ENCODE data around the gene HDAC1. TPM values are rescaled to one million over a fixed set of nuclear protein-coding genes. Genes with fewer than 3 reads are reported as not detected.

HDAC1 gene
- total and polyA plus RNA-seq, 2 experiments from 2014 or later: 53.8 to 58.5 TPM

DNA sequence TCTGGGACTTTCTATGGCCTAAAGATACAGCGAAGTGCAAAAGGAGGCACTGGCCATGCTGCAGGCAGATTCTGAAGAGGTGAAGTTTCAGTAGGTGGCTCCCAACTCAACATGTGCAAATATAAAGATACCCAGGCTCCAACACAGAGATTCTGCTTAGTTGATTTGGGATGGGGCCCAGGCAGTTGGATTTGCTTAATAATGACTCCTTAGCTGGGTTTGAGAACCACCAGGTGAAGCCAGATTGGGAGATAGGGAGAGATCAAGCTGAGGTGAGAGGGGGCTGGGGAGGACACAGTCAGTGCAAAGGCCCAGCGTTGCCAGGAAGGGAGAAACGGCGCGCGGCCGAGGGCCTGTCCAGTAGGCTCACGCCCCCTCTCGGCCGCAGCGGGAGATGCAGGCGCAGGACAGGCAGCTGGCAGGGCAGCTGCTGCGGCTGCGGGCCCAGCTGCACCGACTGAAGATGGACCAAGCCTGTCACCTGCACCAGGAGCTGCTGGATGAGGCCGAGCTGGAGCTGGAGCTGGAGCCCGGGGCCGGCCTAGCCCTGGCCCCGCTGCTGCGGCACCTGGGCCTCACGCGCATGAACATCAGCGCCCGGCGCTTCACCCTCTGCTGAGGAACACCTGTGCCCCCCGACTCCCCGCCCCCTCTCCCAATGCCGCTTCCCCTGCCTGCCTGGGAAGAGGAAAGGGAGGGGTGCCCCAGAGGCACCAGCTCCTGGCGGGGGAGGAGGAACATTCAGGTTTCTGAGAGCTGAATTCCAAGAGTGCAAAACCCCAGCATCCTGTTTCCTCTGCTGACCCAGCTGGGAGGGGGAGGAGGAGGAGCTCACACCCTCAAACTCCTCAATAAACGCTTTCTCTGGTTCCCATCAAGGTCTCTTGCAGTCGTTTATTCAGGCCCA is 43.6 kb upstream of the HDAC1 start:
- Histone ChIP-seq H3K9me3 (ENCODE audit: low read depth) (no peaks in the 10 kb centered on the region), H3K79me2 (ENCODE audit: insufficient read depth) (no peaks in the 10 kb centered on the region), H4K20me1 (ENCODE audit: insufficient read depth) (no peaks in the 10 kb centered on the region), H3K4me3 (no peak overlapping the region), H2AFZ (peak overlapping the region; percentile 46), H3K27ac (0 out of 2 replicates have a peak overlapping the region, but pooled peaks have one; percentile 69), H3F3A (ENCODE audit: insufficient read depth) (0 out of 2 replicates have a peak, but pooled peaks cover 10% of the 10 kb centered on the region), H3K4me2 (ENCODE audit: unreplicated experiment) (no peak overlapping the region), H3K9me2 (ENCODE audit: insufficient read depth) (no peaks in the 10 kb centered on the region), H3K27me3 (replicated peaks; ENCODE audit: insufficient read depth) (no peaks in the 10 kb centered on the region), H3K4me1 (ENCODE audit: insufficient read depth) (peaks cover 26% of the 10 kb centered on the region), H3K9ac (no peak overlapping the region), H3K36me3 (ENCODE audit: low read depth) (no peaks in the 10 kb centered on the region)
- peak; percentile 80 for DNase-seq
- no peak for TF ChIP-seq EZH2 (IDR thresholded peaks at IDR 0.05; ENCODE audit: insufficient read depth, poor library complexity, severe bottlenecking)
- TF ChIP-seq EZH2phosphoT487 (IDR thresholded peaks at IDR 0.05; ENCODE audit: insufficient read depth, low read depth): no peak
- in situ Hi-C loops (cut with MboI): no loop called here
- WGBS, 2 experiments (ENCODE audit: low coverage in 1 of 2, low lambda C conversion rate in 2 of 2, missing lambda C conversion rate in 2 of 2): 26 to 28% methylated on average over 24 to 29 of the region's 31 CpGs

- H3K4me1 ChIP-seq (ENCODE audit: insufficient read depth): peaks cover 26% of the 10 kb centered on the region
- H3F3A ChIP-seq (ENCODE audit: insufficient read depth): 0 out of 2 replicates have a peak, but pooled peaks cover 10% of the 10 kb centered on the region
- no peak for TF ChIP-seq EZH2phosphoT487 (IDR thresholded peaks at IDR 0.05; ENCODE audit: insufficient read depth, low read depth)
- no peak for TF ChIP-seq EZH2 (IDR thresholded peaks at IDR 0.05; ENCODE audit: insufficient read depth, poor library complexity, severe bottlenecking)
- DNase-seq: no peak
- no peak overlapping the region for H3K4me3 ChIP-seq
- no peaks in the 10 kb centered on the region for H3K79me2 ChIP-seq (ENCODE audit: insufficient read depth)
- no peaks in the 10 kb centered on the region for H3K9me3 ChIP-seq (ENCODE audit: low read depth)
- WGBS, 2 experiments (ENCODE audit: low coverage in 1 of 2, low lambda C conversion rate in 2 of 2, missing lambda C conversion rate in 2 of 2): 80 to 86% methylated on average over 9 of the region's 9 CpGs
- no peaks in the 10 kb centered on the region for H3K9me2 ChIP-seq (ENCODE audit: insufficient read depth)
- H3K36me3 ChIP-seq (ENCODE audit: low read depth): no peaks in the 10 kb centered on the region
- no peak overlapping the region for H2AFZ ChIP-seq
- H4K20me1 ChIP-seq (ENCODE audit: insufficient read depth): no peaks in the 10 kb centered on the region
- no peak overlapping the region for H3K9ac ChIP-seq
- no peak overlapping the region for H3K27ac ChIP-seq
- H3K27me3 ChIP-seq (replicated peaks; ENCODE audit: insufficient read depth): no peaks in the 10 kb centered on the region
- no peak overlapping the region for H3K4me2 ChIP-seq (ENCODE audit: unreplicated experiment)
- in situ Hi-C loops (cut with MboI): no loop called here
Measured at GRCh38 chr1:32249831-32250525, 41.9 kb upstream of the HDAC1 start.

DNA sequence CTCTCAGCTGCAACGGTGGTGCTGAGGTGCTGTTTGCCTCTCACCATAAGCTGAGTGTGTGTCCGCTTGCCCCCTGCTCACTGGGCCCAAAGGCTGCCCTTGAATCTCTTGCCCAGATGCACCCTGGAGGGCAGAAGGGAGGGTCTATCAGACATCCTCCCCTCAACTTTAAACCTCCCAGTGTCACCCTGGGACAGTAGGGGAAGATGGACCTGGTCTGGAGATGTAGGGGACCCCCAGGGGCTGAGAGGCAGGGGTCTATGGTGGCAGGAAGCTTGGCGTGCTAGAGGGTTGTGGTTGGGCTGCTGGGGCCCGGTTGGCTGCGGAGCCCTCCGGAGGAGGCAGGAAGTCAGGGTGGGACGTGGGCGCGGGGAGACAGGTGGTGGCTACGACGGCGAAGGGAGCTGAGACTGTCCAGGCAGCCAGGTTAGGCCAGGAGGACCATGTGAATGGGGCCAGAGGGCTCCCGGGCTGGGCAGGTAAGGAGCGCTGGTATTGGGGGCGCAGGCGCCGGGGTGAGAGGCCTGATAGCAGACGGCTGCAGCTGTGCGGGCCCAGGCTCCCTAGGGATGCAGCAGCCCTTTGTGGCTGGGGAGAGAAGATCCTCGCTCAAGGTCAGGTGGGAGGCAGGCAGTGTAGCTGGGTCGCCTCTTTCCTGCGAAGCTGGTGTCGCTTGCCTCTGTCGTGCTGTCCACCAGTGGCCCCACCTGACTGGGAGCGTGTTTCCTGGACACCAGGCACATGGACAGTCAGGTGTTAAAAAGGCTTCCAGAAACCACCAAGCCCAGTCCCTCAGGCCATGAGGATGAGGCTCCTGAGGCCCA is 40.8 kb upstream of the HDAC1 start, which contains the start of gene LCK:
LCK (plus strand) TSS at position 373 of the 824 bp plus-strand sequence. CDS start 23,065 bp downstream, outside the sequence.
- Histone ChIP-seq H2AFZ (no peak within 1 kb of the TSS), H3K27ac (no peak within 1 kb of the TSS), H3K79me2 (ENCODE audit: insufficient read depth) (no peaks in the 10 kb centered on the region), H3K27me3 (replicated peaks; ENCODE audit: insufficient read depth) (no peaks in the 10 kb centered on the region), H3K4me3 (no peak within 1 kb of the TSS), H3K9me3 (ENCODE audit: low read depth) (no peaks in the 10 kb centered on the region), H3K36me3 (ENCODE audit: low read depth) (no peaks in the 10 kb centered on the region), H4K20me1 (ENCODE audit: insufficient read depth) (no peaks in the 10 kb centered on the region), H3K4me2 (ENCODE audit: unreplicated experiment) (no peak within 1 kb of the TSS), H3F3A (ENCODE audit: insufficient read depth) (0 out of 2 replicates have a peak, but pooled peaks cover 10% of the 10 kb centered on the region), H3K9me2 (ENCODE audit: insufficient read depth) (no peaks in the 10 kb centered on the region), H3K4me1 (ENCODE audit: insufficient read depth) (peaks cover 22% of the 10 kb centered on the region), H3K9ac (no peak within 1 kb of the TSS)
- WGBS, 2 experiments (ENCODE audit: low coverage in 1 of 2, low lambda C conversion rate in 2 of 2, missing lambda C conversion rate in 2 of 2): 80 to 87% methylated on average over 23 to 25 of the region's 25 CpGs
- in situ Hi-C loops (cut with MboI): no loop called here
- DNase-seq: no peak
- TF ChIP-seq EZH2 (IDR thresholded peaks at IDR 0.05; ENCODE audit: insufficient read depth, poor library complexity, severe bottlenecking) (no peak), EZH2phosphoT487 (IDR thresholded peaks at IDR 0.05; ENCODE audit: insufficient read depth, low read depth) (no peak)

Measured in GM23248 (cell line).